H1 (cell line): ENCODE measurements around the gene LIN28B.

Experiments
- CBX5 ChIP-seq: fragments of 300-800, 300-1000 bp; sonication (generic); IDR thresholded peaks from 2 replicates; pipeline ENCODE4 v1.7.1; 2016; ENCODE audit warnings: antibody characterized with exemption, low read length, low read depth
- JUND ChIP-seq: IDR thresholded peaks from 2 replicates; pipeline ENCODE4 v1.6.1; 2011; ENCODE audit warnings: mild to moderate bottlenecking, improper control_type of control experiment, low read length
- POLR2AphosphoS5 ChIP-seq: IDR thresholded peaks from 2 replicates; pipeline ENCODE4 v1.6.1; 2011; ENCODE audit warnings: low read depth, low read length
- TF ChIP-seq, protein P1 (sequence below): IDR thresholded peaks from 2 replicates; pipeline ENCODE4 v1.6.1; 2011; ENCODE audit warnings: low read length, improper control_type of control experiment

DNA sequence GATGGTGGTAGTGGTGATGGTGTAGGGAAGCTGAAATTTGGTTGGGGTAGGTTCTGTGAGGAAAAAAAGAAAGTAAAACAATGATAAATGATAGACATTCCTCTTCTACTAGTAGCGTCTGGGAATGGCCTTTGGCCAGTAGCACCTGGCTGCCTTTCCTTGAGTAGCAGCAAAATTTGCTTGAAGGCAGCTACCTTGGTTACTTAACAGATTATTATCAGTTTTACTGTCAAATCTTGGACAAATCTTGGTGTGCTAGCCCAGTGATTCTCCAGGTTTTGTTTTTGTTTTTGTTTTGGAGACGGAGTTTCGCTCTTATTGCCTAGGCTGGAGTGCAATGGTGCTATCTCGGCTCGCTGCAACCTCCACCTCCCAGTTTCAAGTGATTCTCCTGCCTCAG, 26.4 kb downstream of the LIN28B start:
- TF ChIP-seq, protein P1, sequence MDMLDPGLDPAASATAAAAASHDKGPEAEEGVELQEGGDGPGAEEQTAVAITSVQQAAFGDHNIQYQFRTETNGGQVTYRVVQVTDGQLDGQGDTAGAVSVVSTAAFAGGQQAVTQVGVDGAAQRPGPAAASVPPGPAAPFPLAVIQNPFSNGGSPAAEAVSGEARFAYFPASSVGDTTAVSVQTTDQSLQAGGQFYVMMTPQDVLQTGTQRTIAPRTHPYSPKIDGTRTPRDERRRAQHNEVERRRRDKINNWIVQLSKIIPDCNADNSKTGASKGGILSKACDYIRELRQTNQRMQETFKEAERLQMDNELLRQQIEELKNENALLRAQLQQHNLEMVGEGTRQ: no peak
- no peak for TF ChIP-seq POLR2AphosphoS5
- no peak for TF ChIP-seq JUND
- no peak for TF ChIP-seq CBX5
